Testis (tissue), 3 donors: ENCODE measurements around the gene FUT8. TPM values are rescaled to one million over a fixed set of nuclear protein-coding genes. Genes with fewer than 3 reads are reported as not detected.

Experiments used
- DNase-seq: peaks from one replicate; pipeline ENCODE4 v3.0.0-alpha.2; 2019
- H3K27ac ChIP-seq, 2 donors: fragments of 200-600 bp; sonication (generic); one replicate each; pipeline ENCODE4 v1.5.1; 2019
- H3K27me3 ChIP-seq: fragments of 200-600 bp; sonication (generic); one replicate; pipeline ENCODE4 v1.5.1; 2019
- H3K36me3 ChIP-seq: fragments of 200-600 bp; sonication (generic); one replicate; pipeline ENCODE4 v1.5.1; 2017; ENCODE audit warnings: low read depth; ENCODE audit errors: missing control alignments
- H3K4me1 ChIP-seq: fragments of 200-600 bp; sonication (generic); one replicate; pipeline ENCODE4 v1.5.1; 2019
- H3K4me3 ChIP-seq, 2 donors: fragments of 200-600 bp; sonication (generic); one replicate each; pipeline ENCODE4 v1.5.1; 2017 to 2019
- H3K9me3 ChIP-seq: fragments of 200-600 bp; sonication (generic); one replicate; pipeline ENCODE4 v1.5.1; 2017
- POLR2A ChIP-seq: fragments of 450-650 bp; IDR thresholded peaks from one replicate; pipeline ENCODE4 v1.6.1; 2017; ENCODE audit warnings: antibody characterized with exemption, mild to moderate bottlenecking, moderate library complexity
- WGBS, 2 donors: methylation state at CpG; one replicate each; pipeline ENCODE4 v1.1.5; 2018; 5-methylcytosine and 5-hydroxymethylcytosine counted together
- intact Hi-C: fragments of 100-400 bp; cut with DNase I; formaldehyde crosslinking; loops from one replicate; pipeline ENCODE4 v1.15.1; 2023; ENCODE audit warnings: low total_unique reads
- polyA plus RNA-seq: library from polyadenylated mRNA; stranded (reverse); fragments of 350-450 nt; fragmentation: Illumina TruSeq; extraction: RNeasy Lipid Tissue Mini Kit (QIAGEN cat#74804); gene quantifications from one replicate; pipeline ENCODE4 v1.2.3, GENCODE V29; 2014; ENCODE audit warnings: low read depth, low replicate concordance; ENCODE audit not compliant: insufficient read depth
- total RNA-seq, 2 donors: library from RNA; depleted of rRNA; stranded (reverse); fragments of >200 nt; gene quantifications; one replicate each; pipeline ENCODE4 v1.2.3, GENCODE V29; 2016
- TF ChIP-seq, protein P1 (sequence below), 3 experiments: fragments of 450-650 bp in 2 of 3; fragments of 200-600 bp in 1 of 3; sonication (generic) in 1 of 3; IDR thresholded peaks; one replicate each; pipeline ENCODE4 v1.5.1; 2016 to 2019; ENCODE audit warnings: antibody characterized with exemption in 3 of 3, mild to moderate bottlenecking in 2 of 3, moderate library complexity in 1 of 3

FUT8 gene
- total and polyA plus RNA-seq, 3 donors from 2014 or later, result 47.1 to 68.3 (median 58.7) TPM

DNA sequence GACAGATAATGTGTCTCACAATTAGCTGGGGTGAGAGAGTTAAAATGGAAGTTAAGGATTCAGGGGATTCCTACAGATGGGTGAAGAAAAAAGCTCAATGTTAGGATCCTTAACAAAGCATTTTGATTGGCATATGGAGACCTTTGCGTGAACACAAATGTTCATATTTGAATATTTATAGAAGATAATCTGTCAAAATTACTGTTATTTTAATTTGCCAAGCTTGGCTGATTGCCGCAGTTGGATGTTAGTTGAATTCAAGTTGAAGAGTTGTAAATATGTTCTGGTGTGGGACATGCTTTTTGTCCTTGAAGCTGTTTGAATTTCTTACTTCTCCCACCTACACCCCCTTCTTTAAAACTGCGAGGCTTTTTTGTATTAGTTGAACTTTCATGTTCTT is 91.2 kb downstream of the FUT8 start:
- Histone ChIP-seq H3K27me3 (no peaks in the 10 kb centered on the region), H3K9me3 (no peaks in the 10 kb centered on the region), H3K36me3 (no peaks in the 10 kb centered on the region), H3K4me3 (no peak overlapping the region), H3K4me1 (no peaks in the 10 kb centered on the region), H3K27ac (no peak overlapping the region)
- TF ChIP-seq POLR2A, result no peak
- TF ChIP-seq, protein P1, sequence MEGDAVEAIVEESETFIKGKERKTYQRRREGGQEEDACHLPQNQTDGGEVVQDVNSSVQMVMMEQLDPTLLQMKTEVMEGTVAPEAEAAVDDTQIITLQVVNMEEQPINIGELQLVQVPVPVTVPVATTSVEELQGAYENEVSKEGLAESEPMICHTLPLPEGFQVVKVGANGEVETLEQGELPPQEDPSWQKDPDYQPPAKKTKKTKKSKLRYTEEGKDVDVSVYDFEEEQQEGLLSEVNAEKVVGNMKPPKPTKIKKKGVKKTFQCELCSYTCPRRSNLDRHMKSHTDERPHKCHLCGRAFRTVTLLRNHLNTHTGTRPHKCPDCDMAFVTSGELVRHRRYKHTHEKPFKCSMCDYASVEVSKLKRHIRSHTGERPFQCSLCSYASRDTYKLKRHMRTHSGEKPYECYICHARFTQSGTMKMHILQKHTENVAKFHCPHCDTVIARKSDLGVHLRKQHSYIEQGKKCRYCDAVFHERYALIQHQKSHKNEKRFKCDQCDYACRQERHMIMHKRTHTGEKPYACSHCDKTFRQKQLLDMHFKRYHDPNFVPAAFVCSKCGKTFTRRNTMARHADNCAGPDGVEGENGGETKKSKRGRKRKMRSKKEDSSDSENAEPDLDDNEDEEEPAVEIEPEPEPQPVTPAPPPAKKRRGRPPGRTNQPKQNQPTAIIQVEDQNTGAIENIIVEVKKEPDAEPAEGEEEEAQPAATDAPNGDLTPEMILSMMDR (IDR thresholded peaks at IDR 0.05), result no peak
- no peak for DNase-seq
- intact Hi-C loops, result no loop called here
- 62 to 82% methylated on average over 3 of the region's 3 CpGs for WGBS, 2 donors

DNA sequence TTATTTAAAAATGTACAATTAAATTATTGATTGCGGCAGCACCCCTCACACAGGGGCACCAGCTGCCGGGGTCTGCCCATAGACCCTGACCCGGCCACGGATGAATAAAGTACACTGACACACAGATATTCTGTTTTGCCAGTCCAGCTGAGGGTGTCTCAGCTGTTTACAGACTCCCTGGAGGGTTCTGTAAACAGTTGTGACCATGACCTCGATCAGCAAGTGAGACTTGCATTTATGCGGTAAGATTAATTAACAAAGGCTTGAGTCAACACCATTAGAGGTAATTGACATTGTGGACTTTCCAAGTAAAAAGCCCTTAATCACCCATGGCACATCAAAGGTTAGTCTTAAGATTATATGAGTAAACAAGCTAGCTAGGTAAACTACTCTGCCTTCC is 94.3 kb downstream of the FUT8 start:
- no peak for DNase-seq
- Histone ChIP-seq H3K36me3 (no peaks in the 10 kb centered on the region), H3K27ac (no peak overlapping the region), H3K4me3 (no peak overlapping the region), H3K4me1 (no peaks in the 10 kb centered on the region), H3K9me3 (no peaks in the 10 kb centered on the region), H3K27me3 (no peaks in the 10 kb centered on the region)
- intact Hi-C loops, result no loop called here
- TF ChIP-seq, protein P1 (IDR thresholded peaks at IDR 0.05), result no peak
- no peak for TF ChIP-seq POLR2A
- 69 to 73% methylated on average over 6 of the region's 6 CpGs for WGBS, 2 donors

DNA sequence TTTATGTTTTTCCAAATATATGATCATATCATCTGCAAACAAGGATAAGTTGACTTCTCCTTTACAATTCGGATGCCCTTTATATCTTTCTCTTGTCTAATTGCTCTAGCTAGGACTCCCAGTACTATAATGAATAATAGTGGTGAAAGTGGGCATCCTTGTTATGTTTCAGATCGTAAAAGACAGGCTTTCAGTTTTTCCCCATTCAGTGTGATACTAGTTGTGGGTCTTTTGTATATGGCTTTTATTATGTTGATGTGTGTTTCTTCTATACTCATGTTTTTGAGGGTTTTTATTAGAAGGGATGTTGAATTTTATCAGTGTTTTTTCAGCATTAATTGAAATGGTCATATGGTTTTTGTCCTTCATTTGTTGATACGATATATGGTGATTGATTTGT is 97.3 kb downstream of the FUT8 start:
- DNase-seq, result no peak
- Histone ChIP-seq H3K4me3 (no peak overlapping the region), H3K27ac (no peak overlapping the region), H3K9me3 (no peaks in the 10 kb centered on the region), H3K4me1 (no peaks in the 10 kb centered on the region), H3K27me3 (no peaks in the 10 kb centered on the region), H3K36me3 (no peaks in the 10 kb centered on the region)
- intact Hi-C loops, result no loop called here
- WGBS, 2 donors, result 92 to 97% methylated on average over 3 of the region's 3 CpGs
- no peak for TF ChIP-seq POLR2A
- TF ChIP-seq, protein P1 (IDR thresholded peaks at IDR 0.05), result no peak

DNA sequence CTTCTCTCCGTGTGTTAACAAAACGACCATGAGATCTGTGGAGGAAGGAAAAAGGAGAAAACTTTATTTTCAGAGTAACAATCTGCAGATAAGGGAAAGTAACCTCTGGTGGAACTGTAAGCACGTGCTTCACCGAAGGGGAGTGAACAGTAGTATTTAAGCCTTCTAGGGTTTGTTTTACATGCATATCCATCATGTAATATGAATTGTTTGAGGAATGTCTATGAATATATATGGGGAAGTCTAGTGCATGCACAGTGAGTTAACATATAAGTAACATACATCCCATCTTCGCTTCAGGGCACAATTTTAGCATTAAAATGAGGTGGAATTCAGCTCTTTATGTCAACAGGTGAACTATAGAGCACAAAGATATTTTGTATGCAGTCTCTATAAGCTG is 101.1 kb downstream of the FUT8 start:
- no peak for TF ChIP-seq POLR2A
- TF ChIP-seq, protein P1 (IDR thresholded peaks at IDR 0.05), result no peak
- DNase-seq, result peak; percentile 33
- Histone ChIP-seq H3K36me3 (no peaks in the 10 kb centered on the region), H3K27me3 (no peaks in the 10 kb centered on the region), H3K9me3 (no peaks in the 10 kb centered on the region), H3K4me1 (no peaks in the 10 kb centered on the region), H3K27ac (no peak overlapping the region), H3K4me3 (no peak overlapping the region)
- intact Hi-C loops, result no loop called here
- WGBS, 2 donors, result 71 to 73% methylated on average over 5 of the region's 5 CpGs

DNA sequence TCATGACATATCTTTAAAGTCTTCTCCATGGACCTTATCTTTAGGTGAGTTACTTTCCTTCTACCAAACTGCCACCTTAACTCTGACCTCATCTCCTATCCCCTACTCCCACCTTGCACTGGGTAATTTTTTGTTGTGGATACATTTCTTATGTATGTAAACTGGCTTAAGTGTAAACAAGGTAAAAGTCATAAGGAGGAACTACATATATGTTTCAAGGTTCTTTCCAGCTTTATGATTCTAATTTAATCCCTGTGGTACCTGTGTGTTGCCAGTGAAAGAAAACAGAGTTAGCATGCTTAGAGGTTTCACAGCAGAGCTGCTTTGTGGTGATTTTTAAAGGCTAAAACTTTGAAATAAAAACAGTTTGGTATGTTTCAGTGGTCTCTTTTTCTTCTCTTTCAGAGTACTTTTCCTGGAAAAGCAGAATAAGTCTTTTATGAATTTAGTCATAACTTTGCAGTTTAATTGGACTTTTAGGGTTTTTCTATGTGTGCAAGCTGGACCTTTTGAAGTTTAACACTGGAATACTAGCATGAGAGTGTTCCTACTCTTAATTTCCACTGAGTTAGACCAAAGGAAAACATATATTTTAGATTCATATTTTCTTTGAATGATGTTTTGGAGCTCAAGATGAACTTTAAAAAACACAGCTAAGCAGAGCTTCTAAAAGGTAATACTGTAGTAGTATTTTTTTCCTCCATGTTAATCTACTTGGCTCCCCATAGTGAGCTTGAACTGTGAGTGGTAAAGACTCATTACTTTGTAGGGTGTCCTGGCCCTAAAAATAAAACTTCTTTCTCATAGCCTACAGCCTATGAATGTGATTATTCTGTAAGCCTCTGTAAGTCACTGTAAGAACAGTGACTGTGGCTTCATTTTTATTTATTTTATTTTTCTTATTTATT is 105.4 kb downstream of the FUT8 start:
- no peaks in the 10 kb centered on the region for H3K27me3 ChIP-seq
- intact Hi-C loops, result no loop called here
- no peak overlapping the region for H3K4me3 ChIP-seq
- H3K27ac ChIP-seq, result no peak overlapping the region
- H3K36me3 ChIP-seq, result no peaks in the 10 kb centered on the region
- no peaks in the 10 kb centered on the region for H3K4me1 ChIP-seq
- TF ChIP-seq, protein P1 (IDR thresholded peaks at IDR 0.05), result no peak
- no peak for TF ChIP-seq POLR2A
- H3K9me3 ChIP-seq, result no peaks in the 10 kb centered on the region
- no peak for DNase-seq
